GM18519 (cell line): ENCODE measurements around the gene BCOR.

Experiments used
- ATAC-seq: cut with Tn5 transposase; IDR thresholded peaks from one replicate; pipeline ENCODE4 v1.9.1; 2021; ENCODE audit warnings: mild to moderate bottlenecking, moderate library complexity; ENCODE audit not compliant: unreplicated experiment, low FRiP score

Gene BCOR

GRCh38 chrX:40116925-40117324 is 19.2 kb upstream of the BCOR start:
- ATAC-seq, result no peak

GRCh38 chrX:40112996-40113395 is 15.2 kb upstream of the BCOR start:
- ATAC-seq, result no peak

- ATAC-seq, result no peak
Observed at GRCh38 chrX:40111868-40112267, 14.1 kb upstream of the BCOR start.

GRCh38 chrX:40109288-40110008 is 11.7 kb upstream of the BCOR start:
- no peak for ATAC-seq

- ATAC-seq, result no peak
Observed at GRCh38 chrX:40108959-40109287, 11.2 kb upstream of the BCOR start.

- ATAC-seq, result no peak
Observed at GRCh38 chrX:40108162-40108958, 10.6 kb upstream of the BCOR start.

GRCh38 chrX:40107291-40108161 is 9.8 kb upstream of the BCOR start:
- ATAC-seq, result no peak

- no peak for ATAC-seq
Observed at GRCh38 chrX:40106676-40107290, 9.0 kb upstream of the BCOR start.

GRCh38 chrX:40105835-40106675 is 8.3 kb upstream of the BCOR start:
- no peak for ATAC-seq

- no peak for ATAC-seq
Observed at GRCh38 chrX:40104985-40105834, 7.5 kb upstream of the BCOR start.

- ATAC-seq, result no peak
Observed at GRCh38 chrX:40104630-40104984, 6.8 kb upstream of the BCOR start.

- ATAC-seq, result no peak
Observed at GRCh38 chrX:40103565-40104323, 6.0 kb upstream of the BCOR start.

GRCh38 chrX:40102393-40103381 is 4.9 kb upstream of the BCOR start:
- no peak for ATAC-seq

GRCh38 chrX:40101430-40101802 is 3.7 kb upstream of the BCOR start:
- no peak for ATAC-seq

GRCh38 chrX:40100537-40101429 is 3.0 kb upstream of the BCOR start:
- no peak for ATAC-seq

GRCh38 chrX:40100141-40100536 is 2.4 kb upstream of the BCOR start:
- no peak for ATAC-seq
